GM18508 (cell line): Measurements from ENCODE around the gene CHI3L2.
"Not testable (repeated sequence)": the region's sequence is repeated elsewhere in the genome, so short reads cannot be mapped to it uniquely, and the experiment has no call there.

Source experiments
- ATAC-seq: cut with Tn5 transposase; IDR thresholded peaks from one replicate; pipeline ENCODE4 v1.9.1; 2021; ENCODE audit warnings: moderate number of reproducible peaks; ENCODE audit not compliant: insufficient read depth, unreplicated experiment

CHI3L2 gene

DNA sequence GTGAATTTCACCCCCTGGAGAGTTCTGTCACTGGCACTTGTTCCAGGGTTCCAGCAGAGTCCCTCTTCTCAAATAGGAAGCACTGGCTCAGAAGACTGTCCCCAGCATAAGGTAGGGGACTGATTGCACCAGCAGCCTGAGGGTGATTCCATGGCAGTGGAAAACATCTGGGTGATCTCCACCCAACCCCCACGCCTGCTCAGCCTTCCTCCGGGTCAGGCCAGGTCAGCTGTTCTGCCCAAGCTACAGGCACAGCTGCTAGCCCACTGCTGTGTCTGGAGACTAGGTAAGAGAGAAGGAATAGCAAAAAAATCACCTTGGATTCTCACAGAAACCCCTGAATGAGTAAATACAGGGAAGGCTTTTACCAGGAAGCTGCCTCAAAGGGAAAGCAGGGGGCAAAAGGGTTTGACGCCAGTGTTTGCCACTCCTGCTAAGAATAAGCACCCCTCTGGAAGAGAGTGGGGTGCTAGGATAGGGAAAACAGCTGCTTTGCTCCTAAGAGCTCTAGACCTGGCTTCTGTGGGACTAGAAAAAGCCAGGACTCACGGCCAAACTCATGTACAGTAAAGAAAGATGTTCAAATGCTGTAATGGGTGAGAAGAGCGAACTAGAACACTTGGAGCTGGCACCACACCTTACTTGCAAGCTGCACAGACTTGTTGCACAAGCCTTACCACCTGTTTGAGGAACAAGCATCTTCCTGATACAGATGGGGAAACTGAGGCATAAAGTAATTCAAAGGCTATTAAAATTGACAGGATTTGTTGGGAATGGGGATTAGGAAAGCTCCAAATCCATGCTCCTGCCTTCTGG lies 26.0 kb upstream of the CHI3L2 start:
- ATAC-seq: no peak

DNA sequence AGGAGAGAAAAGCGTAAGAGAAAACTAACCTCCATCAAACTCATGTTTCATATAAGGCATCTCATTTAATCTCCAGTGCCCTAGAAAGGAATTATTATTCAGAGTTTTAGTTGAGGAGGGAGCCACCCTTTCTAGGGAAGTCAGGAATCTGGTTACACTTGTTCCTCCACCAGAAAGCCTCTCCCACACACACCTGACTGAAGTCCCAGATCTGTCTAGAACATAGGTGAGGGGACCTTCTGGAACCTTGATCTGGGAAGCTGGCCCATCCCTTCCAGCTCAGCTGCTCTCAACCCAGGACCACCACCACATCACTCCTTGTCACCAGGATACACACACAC lies 25.2 kb upstream of the CHI3L2 start:
- ATAC-seq: no peak

DNA sequence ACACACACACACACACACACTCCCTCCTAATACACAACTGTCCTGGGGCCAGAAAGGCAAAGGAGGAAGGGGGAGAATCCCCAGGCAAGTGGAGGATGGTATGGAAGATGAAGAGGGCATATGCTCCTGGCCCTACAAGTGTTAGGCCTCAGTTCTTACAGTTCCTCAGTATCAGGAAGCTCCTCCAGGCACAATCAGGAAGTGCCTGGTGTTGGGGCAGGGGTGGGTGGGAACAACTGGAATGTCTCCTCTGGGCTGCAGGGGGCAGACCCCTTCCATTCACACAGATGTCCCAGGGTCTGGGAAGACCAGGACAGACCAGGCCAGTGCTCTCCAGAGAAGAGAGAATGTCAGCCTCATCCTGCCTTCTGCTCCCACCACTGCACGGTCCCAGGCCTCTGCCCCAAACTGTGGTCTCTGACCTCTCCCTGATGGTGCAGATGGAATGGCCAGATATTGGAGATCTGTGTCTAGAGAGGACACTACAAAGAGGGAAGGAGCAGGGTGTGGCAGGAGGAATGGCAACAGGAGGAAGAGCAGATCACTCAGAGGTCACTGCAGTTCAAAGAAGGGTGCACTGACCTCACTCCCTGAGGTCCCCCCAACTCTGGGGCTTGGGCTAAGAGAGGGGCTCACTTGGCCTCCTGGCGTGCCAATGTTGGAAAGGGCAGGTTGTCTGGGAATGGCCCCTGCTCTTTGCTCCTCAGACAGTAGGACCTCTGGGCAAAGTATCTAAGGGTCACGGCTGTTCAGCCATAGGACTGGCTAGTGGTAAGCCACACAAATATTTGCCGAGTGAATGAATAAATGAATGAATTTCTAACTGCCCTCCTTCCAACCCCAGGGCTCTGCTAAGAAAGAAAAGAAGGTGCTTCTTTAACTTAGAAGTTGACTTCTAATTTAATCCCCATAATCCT lies 24.5 kb upstream of the CHI3L2 start:
- no peak for ATAC-seq

DNA sequence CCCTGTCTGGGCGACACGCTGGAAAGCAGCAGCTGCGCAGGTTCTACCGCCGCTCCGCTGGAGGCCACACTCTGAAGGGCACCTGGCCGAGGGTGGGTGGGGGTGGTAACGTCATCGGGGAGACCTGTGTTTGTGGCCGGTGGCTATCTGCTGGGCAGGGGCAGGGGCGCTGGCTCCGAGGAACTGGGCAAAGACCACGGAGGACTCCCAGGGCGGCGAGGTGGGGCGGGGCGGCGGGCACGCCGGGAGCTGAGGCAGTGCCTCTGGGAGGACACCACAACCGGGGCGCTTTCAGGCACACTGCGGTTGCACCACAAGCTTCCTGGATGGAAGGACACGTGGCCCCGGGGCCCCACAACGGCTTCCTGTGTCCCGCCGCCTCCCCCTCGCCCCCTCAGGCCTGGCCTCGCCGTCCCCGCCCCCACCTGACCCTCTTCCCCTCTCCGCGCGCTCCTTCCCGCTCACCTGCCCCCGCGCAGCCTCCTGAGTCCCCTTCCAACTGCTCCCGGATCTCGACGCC lies 23.8 kb upstream of the CHI3L2 start:
- ATAC-seq: no peak

GRCh38 chr1:111204201-111204982 lies 23.1 kb upstream of the CHI3L2 start:
- ATAC-seq: no peak

GRCh38 chr1:111204983-111205713 lies 22.4 kb upstream of the CHI3L2 start:
- ATAC-seq: no peak

DNA sequence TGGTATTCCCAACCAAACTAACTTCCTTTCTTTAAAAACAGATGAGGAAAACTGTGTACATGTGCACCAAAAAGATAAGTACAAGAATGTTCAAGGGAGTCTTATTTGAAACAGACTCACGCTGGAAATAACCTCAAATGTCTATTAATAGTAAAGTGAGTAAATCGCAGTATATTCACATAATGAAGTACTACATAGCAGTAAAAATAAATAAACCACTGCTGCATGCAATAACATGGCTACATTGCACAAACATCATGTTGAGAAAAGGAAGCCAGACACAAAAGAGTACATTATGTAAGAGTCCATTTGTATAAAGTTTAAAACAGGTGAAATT lies 21.8 kb upstream of the CHI3L2 start:
- ATAC-seq: no peak

DNA sequence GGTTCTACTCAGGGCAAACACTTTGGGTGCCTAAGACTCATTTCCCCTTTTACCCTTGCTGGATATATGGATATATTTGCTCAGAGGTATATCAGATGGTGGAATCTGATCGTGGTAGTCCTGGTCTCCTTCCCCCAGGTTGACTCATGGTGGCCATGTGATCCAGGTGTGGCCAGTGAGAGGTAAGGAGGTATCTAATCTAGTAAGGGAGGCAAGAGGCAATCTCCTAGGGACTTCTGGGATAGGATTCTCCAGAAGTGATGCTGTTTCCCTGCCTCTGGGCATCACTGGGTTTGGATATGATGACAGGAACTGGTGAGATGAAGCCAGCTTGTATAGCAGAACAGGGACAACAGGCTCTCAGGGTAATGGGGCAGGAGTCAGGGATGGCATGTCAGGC lies 18.6 kb upstream of the CHI3L2 start:
- ATAC-seq: no peak

DNA sequence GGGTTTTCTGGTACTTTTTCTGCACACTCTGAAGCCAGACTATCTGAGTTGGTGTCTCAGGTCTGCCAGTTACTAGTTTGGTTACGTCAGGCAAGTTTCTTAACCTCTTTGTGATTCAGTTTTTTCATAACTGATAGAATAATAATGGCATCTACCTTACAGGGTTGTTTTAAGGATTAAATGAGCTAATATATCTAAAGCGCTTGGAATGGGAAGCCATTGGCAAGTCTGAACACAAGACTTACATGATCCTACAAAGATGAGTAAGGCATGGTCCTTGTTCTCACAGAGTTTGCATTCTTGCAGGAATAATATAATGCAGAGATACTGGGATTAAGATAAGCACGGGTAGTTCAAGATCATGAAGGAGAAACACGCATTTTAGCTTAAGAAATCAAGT lies 17.9 kb upstream of the CHI3L2 start:
- no peak for ATAC-seq

- no peak for ATAC-seq
Observed at GRCh38 chr1:111211921-111212320, 15.6 kb upstream of the CHI3L2 start.

GRCh38 chr1:111212634-111213335 lies 14.7 kb upstream of the CHI3L2 start:
- ATAC-seq: no peak

DNA sequence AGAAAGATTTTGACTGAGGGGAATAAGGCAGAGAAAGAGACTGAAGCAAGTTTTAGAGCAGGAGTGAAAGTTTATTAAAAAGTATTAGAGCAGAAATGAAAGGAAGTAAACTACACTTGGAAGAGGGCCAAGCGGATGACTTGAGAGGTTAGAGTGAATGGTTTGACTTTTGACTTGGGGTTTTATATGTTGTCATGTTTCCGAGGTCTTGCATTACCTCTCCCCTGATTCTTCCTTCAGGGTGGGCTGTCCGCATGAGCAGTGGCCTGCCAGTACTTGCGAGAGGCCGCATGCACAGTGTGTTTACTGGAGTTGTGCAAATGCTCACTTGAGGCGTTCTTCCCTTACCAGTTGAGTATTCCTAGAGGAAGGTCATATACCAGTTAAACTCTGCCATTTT lies 14.1 kb upstream of the CHI3L2 start:
- no peak for ATAC-seq

DNA sequence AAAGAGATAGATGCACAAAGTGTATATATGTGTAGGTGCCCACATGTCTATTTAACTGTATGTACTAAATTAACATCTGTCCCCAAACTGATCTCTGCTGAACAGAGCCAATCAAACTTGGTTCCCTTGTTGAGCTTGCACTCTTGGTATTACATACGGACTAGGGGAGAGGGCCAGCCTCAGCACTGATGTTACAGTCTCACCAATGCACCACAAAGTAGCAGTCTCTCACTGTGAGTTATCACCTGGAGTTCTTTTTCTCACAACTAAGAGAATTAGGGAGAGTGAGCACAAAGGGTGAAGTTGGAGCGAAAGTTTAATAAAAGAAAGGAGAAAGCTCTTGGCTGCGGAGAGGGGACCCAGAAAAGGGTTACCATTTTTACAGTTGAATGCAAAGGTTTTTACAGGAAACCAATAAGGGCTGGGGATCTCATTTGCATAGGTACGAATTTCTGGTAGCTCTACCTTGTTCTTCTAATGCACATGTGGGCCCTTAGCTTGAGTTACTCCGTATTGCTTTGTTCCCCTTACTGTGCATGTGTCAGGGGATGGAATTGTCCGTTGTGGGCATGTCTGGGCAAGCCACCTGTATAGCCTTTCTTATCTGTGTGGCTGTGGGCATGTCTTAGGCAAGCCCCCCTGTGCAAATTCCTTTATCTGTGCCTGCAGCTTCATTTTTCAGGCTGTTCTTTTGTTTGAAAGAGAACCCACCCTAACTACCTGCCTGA lies 13.3 kb upstream of the CHI3L2 start:
- no peak for ATAC-seq

DNA sequence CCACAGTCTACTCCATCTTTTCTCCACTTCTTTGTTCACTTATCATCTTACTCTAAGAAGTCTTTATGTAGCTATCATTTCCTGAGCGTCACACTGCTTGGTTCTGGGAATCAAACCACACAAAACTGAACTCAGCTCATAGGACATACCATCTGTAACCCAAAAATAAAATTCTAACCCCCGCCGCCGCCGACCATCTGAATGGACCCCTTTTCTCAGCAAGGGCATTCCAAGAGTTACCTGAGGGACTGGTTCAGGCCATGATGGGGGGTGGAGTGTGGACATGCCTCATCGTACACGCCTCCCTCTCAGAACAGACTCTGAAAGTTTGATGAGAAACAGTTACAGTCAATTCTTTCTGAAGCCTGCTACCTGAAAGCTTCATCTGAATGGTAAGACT lies 12.6 kb upstream of the CHI3L2 start:
- ATAC-seq: no peak

- ATAC-seq: not testable (repeated sequence)
Observed at GRCh38 chr1:111215285-111215684, 12.2 kb upstream of the CHI3L2 start.

DNA sequence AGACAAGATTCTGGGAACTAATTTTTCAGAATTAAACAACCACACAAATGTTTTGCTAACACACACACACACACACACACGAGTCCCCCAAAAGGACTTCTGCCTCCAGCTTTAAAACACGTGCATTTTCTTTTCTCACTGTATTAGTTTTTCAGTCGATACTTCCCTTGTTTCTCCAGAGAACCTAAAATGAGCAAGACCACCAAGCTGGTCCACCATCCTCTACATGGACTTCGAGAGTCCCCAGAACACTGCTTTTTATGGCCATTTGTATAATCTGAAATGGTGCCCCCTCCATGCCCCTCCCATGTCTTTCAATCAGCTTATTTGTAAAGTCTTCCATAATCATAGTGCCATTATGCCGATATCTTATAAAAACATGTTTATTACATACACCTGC lies 10.8 kb upstream of the CHI3L2 start:
- no peak for ATAC-seq

DNA sequence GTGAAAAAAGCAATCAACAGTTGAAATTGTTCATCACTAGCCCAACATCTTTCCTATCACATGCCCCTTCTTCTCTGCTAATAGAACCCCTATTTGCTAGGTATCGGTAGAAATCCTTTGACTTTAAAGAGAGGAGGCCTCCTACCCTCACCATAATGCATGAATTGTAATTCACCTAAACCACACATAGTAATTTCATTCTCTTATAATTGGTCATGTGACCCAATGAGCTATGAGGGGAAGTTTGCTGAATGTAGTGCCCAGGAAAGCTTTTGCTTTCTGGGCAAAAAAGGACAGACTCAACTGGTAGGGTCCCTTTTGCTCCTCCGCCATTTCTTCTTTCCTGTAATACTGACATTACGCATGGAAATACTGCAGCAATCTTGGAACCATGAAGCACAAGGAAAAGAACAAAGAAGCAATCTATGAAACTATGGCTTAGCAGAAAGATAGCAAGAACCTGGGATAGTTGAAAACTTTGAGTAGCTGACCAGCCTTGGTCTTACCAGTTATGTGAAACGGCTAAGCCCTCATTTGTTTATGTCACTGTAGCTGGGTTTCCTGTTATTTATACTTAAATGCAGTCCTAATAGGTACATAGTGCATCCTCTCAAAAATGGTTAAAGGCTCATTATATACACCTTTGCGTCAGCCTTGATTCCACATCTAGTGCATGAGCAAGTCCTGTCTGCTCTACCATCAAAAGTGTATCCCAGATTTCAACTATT lies 10.2 kb upstream of the CHI3L2 start:
- no peak for ATAC-seq
